ENCODE results near the gene SCP2.

GRCh38 chr1:53022179-53022578, 95.1 kb downstream of the SCP2 start:
- TF ChIP-seq ZFP30 (CRISPR knock-in tag; IDR thresholded peaks at IDR 0.05) (no peak), ISL1 (CRISPR knock-in tag; IDR thresholded peaks at IDR 0.05) (no peak), RARB (CRISPR knock-in tag; IDR thresholded peaks at IDR 0.05) (no peak), PATZ1 (CRISPR knock-in tag; IDR thresholded peaks at IDR 0.05; ENCODE audit: borderline replicate concordance) (no peak), BACH2 (CRISPR knock-in tag; IDR thresholded peaks at IDR 0.05; ENCODE audit: borderline replicate concordance) (no peak), TCF4 (CRISPR knock-in tag; IDR thresholded peaks at IDR 0.05; ENCODE audit: borderline replicate concordance) (no peak), ESRRG (CRISPR knock-in tag; IDR thresholded peaks at IDR 0.05) (no peak)
- TF ChIP-seq, protein P1, sequence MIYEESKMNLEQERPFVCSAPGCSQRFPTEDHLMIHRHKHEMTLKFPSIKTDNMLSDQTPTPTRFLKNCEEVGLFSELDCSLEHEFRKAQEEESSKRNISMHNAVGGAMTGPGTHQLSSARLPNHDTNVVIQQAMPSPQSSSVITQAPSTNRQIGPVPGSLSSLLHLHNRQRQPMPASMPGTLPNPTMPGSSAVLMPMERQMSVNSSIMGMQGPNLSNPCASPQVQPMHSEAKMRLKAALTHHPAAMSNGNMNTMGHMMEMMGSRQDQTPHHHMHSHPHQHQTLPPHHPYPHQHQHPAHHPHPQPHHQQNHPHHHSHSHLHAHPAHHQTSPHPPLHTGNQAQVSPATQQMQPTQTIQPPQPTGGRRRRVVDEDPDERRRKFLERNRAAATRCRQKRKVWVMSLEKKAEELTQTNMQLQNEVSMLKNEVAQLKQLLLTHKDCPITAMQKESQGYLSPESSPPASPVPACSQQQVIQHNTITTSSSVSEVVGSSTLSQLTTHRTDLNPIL (CRISPR knock-in tag; IDR thresholded peaks at IDR 0.05; ENCODE audit: low read depth): no peak

Data from SK-N-SH treated with all-trans-retinoic acid at 6 μM for 48 hours (cell line).